GM10847 (cell line): ENCODE data around the gene AGBL1.

ENCODE experiments used
- POLR2A ChIP-seq: IDR thresholded peaks from 2 replicates; pipeline ENCODE4 v1.6.1; 2011; ENCODE audit not compliant: insufficient read length; ENCODE audit errors: extremely low read depth

Gene AGBL1

DNA sequence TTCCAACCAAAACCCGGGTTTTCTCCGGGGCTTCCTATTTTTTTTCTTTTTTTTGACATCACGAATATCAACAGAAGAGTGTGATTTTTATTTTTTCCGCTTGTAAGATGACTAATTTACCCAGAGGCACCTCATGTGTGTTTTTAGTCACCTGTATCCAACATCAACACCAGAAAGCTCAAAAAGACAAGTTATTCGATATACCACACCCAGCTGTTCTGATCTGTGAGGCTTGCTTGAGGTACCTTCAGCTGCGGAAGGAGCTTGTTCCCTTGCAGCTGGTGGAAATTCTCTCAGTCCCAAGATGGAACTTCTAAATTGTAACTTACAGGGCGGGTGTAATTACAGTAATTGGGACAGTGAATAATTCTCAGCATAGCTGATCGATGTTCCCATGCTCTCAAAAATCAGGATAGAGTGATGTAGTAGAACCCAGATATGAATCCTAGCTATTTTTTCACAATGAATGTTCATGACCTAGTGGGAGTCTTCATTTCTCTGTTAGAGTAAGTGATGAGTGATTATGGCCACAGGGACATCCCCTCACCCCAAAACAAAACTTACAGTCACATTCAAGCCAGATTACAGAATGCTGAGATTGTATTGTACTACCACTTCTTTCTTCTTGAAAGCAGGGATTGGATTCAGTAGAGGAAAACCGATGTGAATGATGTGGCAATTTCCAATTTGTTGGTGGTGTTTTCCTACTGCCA lies 232.1 kb downstream of the AGBL1 start:
- no peak for TF ChIP-seq POLR2A

DNA sequence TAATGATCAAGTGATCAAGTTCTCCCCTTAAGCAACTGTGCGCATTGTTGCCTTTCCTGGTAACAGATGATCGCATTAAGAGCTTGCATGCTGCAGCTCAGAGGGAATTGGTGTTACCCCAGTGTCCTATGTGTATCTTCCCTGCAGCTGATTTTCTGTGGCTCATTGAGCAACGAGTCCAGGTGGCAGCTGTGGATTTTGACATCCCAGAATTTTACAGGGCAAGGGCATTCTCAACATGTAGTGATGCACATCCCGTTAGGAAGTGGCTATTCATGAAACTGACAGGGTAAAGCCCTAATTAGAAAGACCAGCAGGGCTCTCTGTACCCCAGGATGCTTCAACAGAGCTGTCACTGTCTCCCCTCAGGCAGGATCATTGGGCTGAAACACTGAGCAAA lies 232.8 kb downstream of the AGBL1 start:
- no peak for TF ChIP-seq POLR2A

DNA sequence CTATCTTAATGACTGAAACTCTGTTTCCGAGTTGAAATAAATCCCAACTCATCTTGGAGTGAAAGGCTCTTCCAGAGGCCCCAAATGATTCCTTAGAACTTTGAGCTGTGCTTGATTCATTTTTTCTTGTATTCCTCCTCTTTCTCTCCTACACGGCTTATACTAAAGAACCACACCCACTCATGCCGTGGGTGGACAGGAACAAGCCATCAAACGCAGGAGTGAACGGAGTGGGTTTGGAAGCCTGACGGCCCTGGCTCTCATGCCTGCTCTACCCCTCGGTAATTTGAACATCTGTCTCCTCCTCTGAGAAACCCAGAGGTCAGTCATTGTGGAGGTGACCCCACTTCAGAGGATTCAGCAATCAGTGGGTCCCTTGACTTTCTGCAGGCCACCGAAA lies 236.5 kb downstream of the AGBL1 start:
- TF ChIP-seq POLR2A, result no peak

DNA sequence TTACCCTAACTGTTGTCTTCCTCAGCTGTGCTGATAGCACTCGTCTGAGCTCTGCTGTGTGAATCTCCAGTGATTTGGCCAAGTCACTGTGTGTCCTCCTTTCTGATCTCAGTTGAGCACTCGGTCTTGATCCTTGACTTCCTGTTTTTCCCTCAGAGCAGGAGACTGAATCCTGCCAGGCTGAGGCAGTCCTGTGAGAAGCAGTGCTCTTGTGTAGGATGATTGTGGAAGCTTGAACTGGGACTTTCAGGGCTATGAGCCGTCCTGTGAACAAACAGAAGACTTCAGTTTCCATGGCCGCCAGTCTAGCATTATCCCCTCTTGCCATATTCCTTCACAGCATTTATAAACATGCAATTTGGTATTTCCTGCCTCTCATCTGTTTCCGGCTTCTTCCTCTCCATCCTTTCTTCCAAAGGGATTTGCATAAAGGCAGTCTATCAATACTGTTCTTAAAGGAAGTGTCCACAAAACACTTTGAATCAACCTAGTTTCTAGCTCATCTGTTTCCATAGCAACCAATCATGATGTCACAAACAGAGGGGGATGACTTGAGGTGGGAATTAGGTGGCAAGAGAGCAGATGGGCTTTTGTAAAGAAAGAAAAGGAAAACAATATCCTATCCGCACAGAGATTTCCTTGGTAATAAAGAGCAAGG lies 237.2 kb downstream of the AGBL1 start:
- TF ChIP-seq POLR2A, result no peak

GRCh38 chr15:86317384-86317740 lies 237.7 kb downstream of the AGBL1 start:
- no peak for TF ChIP-seq POLR2A

DNA sequence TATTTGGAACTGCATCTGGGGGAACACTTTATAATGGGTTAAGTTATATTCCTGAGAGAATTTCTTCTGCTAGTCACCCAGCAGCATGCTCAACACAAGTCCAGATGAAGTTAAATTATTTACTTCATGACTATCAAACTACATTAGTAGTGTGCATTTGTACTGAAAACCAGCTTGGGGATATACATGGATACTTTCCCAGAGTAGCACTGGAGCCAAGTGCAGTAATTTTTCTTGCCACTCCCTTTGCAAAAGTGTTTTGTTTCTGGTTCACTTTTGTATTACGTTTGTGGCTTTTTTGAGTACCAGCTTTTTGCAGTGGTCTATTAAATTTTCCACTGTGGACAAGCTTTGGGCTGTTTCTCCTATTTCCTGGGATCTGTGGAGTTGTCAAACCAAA lies 243.0 kb downstream of the AGBL1 start:
- no peak for TF ChIP-seq POLR2A

GRCh38 chr15:86327230-86327865 lies 247.7 kb downstream of the AGBL1 start:
- no peak for TF ChIP-seq POLR2A

- no peak for TF ChIP-seq POLR2A
Measured at GRCh38 chr15:86328658-86329057, 249.0 kb downstream of the AGBL1 start.

DNA sequence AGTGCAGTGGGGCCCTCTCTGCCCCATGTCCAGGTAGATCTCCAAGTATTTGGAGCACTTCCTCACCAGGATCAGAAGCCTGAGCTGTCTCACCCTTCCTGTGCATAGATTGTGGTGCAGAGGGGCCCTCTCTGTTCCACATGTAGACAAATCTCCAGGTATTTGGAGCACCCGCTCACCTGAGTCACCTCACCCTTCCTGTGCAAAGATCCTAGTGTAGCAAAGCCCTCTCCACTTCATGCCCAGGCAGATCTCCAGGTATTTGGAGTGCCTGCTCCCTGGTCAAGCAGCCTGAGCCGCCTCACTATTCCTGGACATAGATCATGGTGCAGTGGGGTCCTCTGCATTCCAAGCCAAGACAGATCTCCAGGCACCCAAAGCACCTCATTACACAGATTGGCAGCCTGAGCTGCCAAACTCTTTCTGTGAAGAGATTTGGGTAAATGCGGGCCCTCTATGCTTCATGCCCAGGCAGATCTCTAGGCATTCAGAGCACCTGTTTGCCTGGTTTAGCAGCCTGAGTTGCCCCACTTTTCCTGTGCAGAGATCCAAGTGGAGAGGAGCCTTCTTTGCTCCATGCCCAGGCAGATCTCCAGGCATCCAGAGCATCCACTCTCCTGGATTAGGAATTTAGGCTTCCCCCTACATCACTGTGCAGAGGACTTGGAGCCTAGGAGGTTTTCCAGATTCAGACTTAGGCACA lies 249.8 kb downstream of the AGBL1 start:
- TF ChIP-seq POLR2A, result no peak

- no peak for TF ChIP-seq POLR2A
Measured at GRCh38 chr15:86333819-86334218, 254.1 kb downstream of the AGBL1 start.

- TF ChIP-seq POLR2A, result no peak
Measured at GRCh38 chr15:86336051-86336788, 256.5 kb downstream of the AGBL1 start.

DNA sequence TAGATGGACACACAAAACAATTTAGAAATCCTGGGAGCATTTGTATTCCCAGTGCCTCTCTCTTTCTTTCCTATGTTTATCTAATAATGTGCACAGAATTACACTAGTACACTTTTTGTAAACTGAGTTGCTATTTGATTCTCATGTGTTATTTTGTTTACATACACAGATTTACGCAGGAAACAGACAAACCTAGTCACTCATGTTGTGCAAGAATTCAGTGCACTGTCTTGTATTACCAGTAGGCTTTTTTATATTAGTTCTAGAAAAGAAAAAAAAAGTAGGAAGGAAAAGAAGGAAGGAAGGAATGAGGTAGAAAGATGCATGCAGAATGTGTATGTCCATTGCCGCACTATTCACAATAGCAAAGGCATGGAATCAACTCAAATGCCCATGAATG lies 257.4 kb downstream of the AGBL1 start:
- TF ChIP-seq POLR2A, result no peak

DNA sequence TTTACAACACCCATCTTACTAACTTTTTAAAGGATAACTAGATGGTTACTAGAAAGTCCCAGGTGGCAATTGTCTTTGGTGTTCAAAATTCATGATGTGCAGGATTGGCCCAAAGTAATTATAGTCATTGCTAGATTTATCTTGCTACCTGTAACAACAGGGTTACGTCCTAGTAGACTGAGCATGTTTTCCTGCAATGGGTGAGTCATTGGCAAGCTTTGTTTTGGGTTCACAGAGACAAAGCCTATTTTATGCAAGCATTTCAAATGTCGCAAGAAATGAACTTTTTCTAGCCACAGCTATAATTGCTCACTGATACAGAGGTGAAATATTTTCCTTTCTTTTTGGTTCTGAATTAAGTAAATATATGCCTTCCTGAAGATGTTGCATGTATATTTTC lies 267.6 kb downstream of the AGBL1 start:
- TF ChIP-seq POLR2A, result no peak

DNA sequence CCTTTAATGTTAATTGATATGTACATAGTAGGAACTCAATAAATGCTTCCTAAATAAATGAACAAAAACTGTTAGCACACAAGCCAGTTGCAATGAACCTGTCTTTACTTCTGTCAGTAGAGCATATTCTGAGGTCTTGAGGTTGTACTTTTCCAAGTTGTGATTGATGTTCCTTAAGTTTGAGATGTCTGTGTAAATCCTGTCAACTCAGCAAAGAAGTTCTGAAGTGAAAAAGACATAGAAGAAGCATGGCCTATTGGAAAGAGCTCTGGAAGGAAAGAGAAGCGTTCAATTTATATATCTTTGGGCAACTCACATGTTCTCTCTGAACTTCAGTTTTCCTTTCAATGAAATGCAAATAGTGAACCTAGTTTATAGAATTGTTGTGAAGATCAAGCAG lies 269.9 kb downstream of the AGBL1 start:
- TF ChIP-seq POLR2A, result no peak

GRCh38 chr15:86353213-86353612 lies 273.5 kb downstream of the AGBL1 start:
- TF ChIP-seq POLR2A, result no peak

DNA sequence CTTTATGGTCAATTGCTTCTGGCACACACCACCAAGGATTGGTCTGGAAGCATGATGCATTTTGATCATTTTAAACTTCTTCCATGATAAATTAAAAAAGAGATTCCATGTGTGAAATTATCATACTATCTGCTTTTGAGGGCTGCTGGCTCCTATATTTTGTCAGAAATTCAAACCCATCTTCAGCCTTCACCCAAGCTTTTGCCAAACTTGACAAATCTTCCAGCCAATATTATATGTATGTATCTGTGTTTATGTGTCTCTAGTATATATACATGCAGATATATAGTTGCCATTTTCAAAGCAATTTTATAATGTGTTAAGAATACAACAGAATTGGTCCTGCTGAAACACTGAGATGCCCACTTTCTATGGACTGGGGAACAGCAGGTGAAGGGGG lies 275.7 kb downstream of the AGBL1 start:
- TF ChIP-seq POLR2A, result no peak

GRCh38 chr15:86355801-86356200 lies 276.1 kb downstream of the AGBL1 start:
- no peak for TF ChIP-seq POLR2A
